HepG2 (cell line): ENCODE results near the gene RASA3. TPM values are rescaled to one million over a fixed set of nuclear protein-coding genes. Genes with fewer than 3 reads are reported as not detected.

ENCODE experiments used
- ATAC-seq: fragments of 200-7000 bp; cut with Tn5 transposase; 3 replicates; pipeline ENCODE4 v1.9.1; 2020; ENCODE audit warnings: mild to moderate bottlenecking, moderate library complexity
- BruUV-seq: library from RNA; stranded (reverse); fragments of 400-500 nt; replicated peaks from 2 replicates; lab custom pipeline; 2021; lab: Mats Ljungman, UMichigan
- CTCF ChIA-PET: fragments of 300-600 bp; formaldehyde crosslinking; extraction: SDS; loops from one replicate; lab custom pipeline; 2021; ENCODE audit warnings: low total read pairs, inconsistent platforms, low intra/inter-chr PET ratio; lab: Yijun Ruan, JAX
- POLR2A ChIA-PET: fragments of 350-600 bp; sonication (Branson Sonifier 250); formaldehyde crosslinking; loops from one replicate; lab custom pipeline; 2020; ENCODE audit warnings: antibody characterized with exemption, inconsistent platforms; lab: Yijun Ruan, JAX
- DNase-seq: peaks from one replicate; pipeline ENCODE4 v3.0.0-alpha.2; 2015; ENCODE audit warnings: low spot score
- FAIRE-seq: peaks from 3 replicates; lab custom pipeline; 2011; peaks lifted over from hg19 to GRCh38; lab: Jason Lieb, UNC
- H2AFZ ChIP-seq: one replicate; pipeline ENCODE4 v1.6.1; 2011; ENCODE audit warnings: low read length, inconsistent platforms
- H3K27ac ChIP-seq: fragments of 300-600 bp; 3 replicates; pipeline ENCODE4 v1.8.0; 2011; ENCODE audit warnings: mixed run types, mild to moderate bottlenecking, mixed read lengths, low read length, inconsistent platforms; ENCODE audit not compliant: insufficient read depth; ENCODE audit errors: extremely low read length
- H3K27me3 ChIP-seq, 2 experiments: fragments of 200-600 bp in 1 of 2; 2 replicates in 1 of 2; 3 replicates in 1 of 2; pipeline versions ENCODE4 v1.6.0 to v1.8.0; 2011; ENCODE audit warnings: low read length in 2 of 2, mild to moderate bottlenecking in 2 of 2, moderate library complexity in 2 of 2, inconsistent platforms in 1 of 2; ENCODE audit not compliant: insufficient read depth in 2 of 2, control insufficient read depth in 1 of 2
- H3K36me3 ChIP-seq, 2 experiments: fragments of 200-600 bp in 1 of 2; replicated peaks in 1 of 2; 2 replicates in 1 of 2; 3 replicates in 1 of 2; pipeline versions ENCODE4 v1.5.1 to v1.8.0; 2011; ENCODE audit warnings: low read length in 2 of 2, inconsistent platforms in 1 of 2; ENCODE audit not compliant: insufficient read depth in 2 of 2, control insufficient read depth in 1 of 2
- H3K4me1 ChIP-seq: 2 replicates; pipeline ENCODE4 v1.5.1; 2012; ENCODE audit warnings: low read length, inconsistent platforms; ENCODE audit not compliant: insufficient read depth
- H3K4me2 ChIP-seq: 2 replicates; pipeline ENCODE4 v1.6.0; 2011; ENCODE audit warnings: low read depth, low read length, inconsistent platforms
- H3K4me3 ChIP-seq, 3 experiments: fragments of 200-600 bp in 1 of 3; sonication (generic), shearing (Covaris generic) in 1 of 3; replicated peaks in 1 of 3; 2 replicates each; pipeline ENCODE4 v1.5.1; 2011 to 2016; ENCODE audit warnings: low read length in 3 of 3, inconsistent platforms in 2 of 3, low read depth in 2 of 3, mild to moderate bottlenecking in 2 of 3, control low read depth in 1 of 3, mixed read lengths in 1 of 3; ENCODE audit not compliant: insufficient read depth in 1 of 3
- H3K79me2 ChIP-seq: one replicate; pipeline ENCODE4 v1.6.1; 2011; ENCODE audit warnings: low read length, inconsistent platforms; ENCODE audit not compliant: insufficient read depth
- H3K9ac ChIP-seq: 2 replicates; pipeline ENCODE4 v1.6.0; 2011; ENCODE audit warnings: mild to moderate bottlenecking, low read depth, low read length, inconsistent platforms; ENCODE audit not compliant: insufficient read depth
- H3K9me3 ChIP-seq: 2 replicates; pipeline ENCODE4 v1.5.1; 2012; ENCODE audit warnings: mild to moderate bottlenecking, low read length
- H4K20me1 ChIP-seq: 2 replicates; pipeline ENCODE4 v1.6.0; 2011; ENCODE audit warnings: inconsistent platforms, mild to moderate bottlenecking, low read length, moderate library complexity; ENCODE audit not compliant: insufficient read depth
- GATAD2A ChIP-seq: IDR thresholded peaks from 2 replicates; pipeline ENCODE4 v1.6.1; 2016
- GZF1 ChIP-seq: sonication (generic); formaldehyde crosslinking; IDR thresholded peaks from 2 replicates; pipeline ENCODE4 v1.5.1; 2020; ENCODE audit warnings: mild to moderate bottlenecking, missing genetic modification reagents
- ISL2 ChIP-seq: sonication (generic); formaldehyde crosslinking; IDR thresholded peaks from 2 replicates; pipeline ENCODE4 v1.5.0; 2020; ENCODE audit warnings: missing genetic modification reagents
- PAF1 ChIP-seq: IDR thresholded peaks from 2 replicates; pipeline ENCODE4 v1.6.1; 2016; ENCODE audit warnings: missing genetic modification reagents, missing compliant biosample characterization
- RBM22 ChIP-seq: fragments of 200-400 bp; formaldehyde crosslinking; optimal IDR thresholded peaks from 2 replicates; pipeline ENCODE3; 2017; ENCODE audit warnings: mild to moderate bottlenecking, low read length, moderate library complexity
- RELA ChIP-seq: sonication (generic); formaldehyde crosslinking; IDR thresholded peaks from 2 replicates; pipeline ENCODE4 v1.4.0; 2020; ENCODE audit warnings: missing genetic modification reagents
- SALL2 ChIP-seq: sonication (generic); formaldehyde crosslinking; IDR thresholded peaks from 2 replicates; pipeline ENCODE4 v1.8.1; 2023; ENCODE audit warnings: mild to moderate bottlenecking, missing genetic modification reagents, inconsistent platforms
- SNAPC5 ChIP-seq: sonication (generic); formaldehyde crosslinking; IDR thresholded peaks from 2 replicates; pipeline ENCODE4 v1.8.1; 2023; ENCODE audit warnings: mild to moderate bottlenecking, missing genetic modification reagents, borderline replicate concordance
- ZBTB7B ChIP-seq: sonication (generic); formaldehyde crosslinking; IDR thresholded peaks from 2 replicates; pipeline ENCODE4 v1.4.0; 2020; ENCODE audit warnings: missing genetic modification reagents
- ZFP37 ChIP-seq: sonication (generic); formaldehyde crosslinking; IDR thresholded peaks from 2 replicates; pipeline ENCODE4 v1.4.0; 2020; ENCODE audit warnings: missing genetic modification reagents, borderline replicate concordance
- ZNF264 ChIP-seq: sonication (generic); formaldehyde crosslinking; IDR thresholded peaks from 2 replicates; pipeline ENCODE4 v1.4.0; 2020; ENCODE audit warnings: missing genetic modification reagents
- WGBS: methylation state at CpG from one replicate; pipeline ENCODE4 v1.1.6; 2017; ENCODE audit warnings: low lambda C conversion rate; 5-methylcytosine and 5-hydroxymethylcytosine counted together
- in situ Hi-C: cut with HindIII; loops from 2 replicates; pipeline ENCODE4 v1.10.0; 2017; ENCODE audit warnings: low pct_unique_long_range_greater_than_20kb; ENCODE audit not compliant: extremely low pct_ligation_motif_present
- intact Hi-C: fragments of 100-400 bp; cut with micrococcal nuclease; formaldehyde crosslinking; loops from one replicate; pipeline ENCODE4 v1.10.0; 2022; ENCODE audit not compliant: unreplicated experiment
- polyA plus RNA-seq, 8 experiments: library from polyadenylated mRNA; depleted of rRNA in 3 of 8; stranded (reverse) in 7 of 8; unstranded in 1 of 8; fragments of >200 nt; fragmentation: Illumina TruSeq in 4 of 8; extraction: Trizol in 4 of 8; gene quantifications; 2 replicates each; pipeline versions ENCODE4 v1.2.1 to v1.2.3, GENCODE V29; 2011 to 2016; ENCODE audit warnings: low read depth in 4 of 8, missing spikeins in 1 of 8, mixed read lengths in 1 of 8; ENCODE audit not compliant: insufficient read depth in 1 of 8
- total RNA-seq, 5 experiments: library from RNA; depleted of rRNA; stranded (reverse); fragments of >200 nt; fragmentation: Illumina TruSeq; extraction: Trizol; gene quantifications; 2 replicates each; pipeline ENCODE4 v1.2.3, GENCODE V29; 2016; ENCODE audit warnings: low read depth in 1 of 5

RASA3 gene
- total and polyA plus RNA-seq, 2 of the 13 experiments (the other 11 are each of a cell fraction or from before 2014, with no cell fraction given), result 0.05 TPM; not detected in 1

GRCh38 chr13:113968463-113969310 is 163.7 kb downstream of the RASA3 start:
- ChIA-PET CTCF (no interaction called here), POLR2A (no interaction called here)
- Histone ChIP-seq H2AFZ (no peak overlapping the region), H3K79me2 (no peaks in the 10 kb centered on the region), H3K4me1 (no peaks in the 10 kb centered on the region), H4K20me1 (no peaks in the 10 kb centered on the region), H3K4me2 (no peak overlapping the region), H3K4me3 (no peak overlapping the region), H3K9me3 (peaks cover 11% of the 10 kb centered on the region), H3K27ac (no peak overlapping the region), H3K27me3 (peaks cover 10 to 37% of the 10 kb centered on the region in 2 experiments), H3K36me3 (no peaks in the 10 kb centered on the region), H3K9ac (no peak overlapping the region)
- in situ Hi-C loops (no loop called here), intact Hi-C loops (no loop called here)
- peak; percentile 19; the same call in 1 of the 3 replicates for ATAC-seq
- WGBS, result 38% methylated on average over 14 of the region's 17 CpGs
- BruUV-seq, result no TSS peak
- FAIRE-seq, result no peak
- no peak for TF ChIP-seq ZBTB7B
- TF ChIP-seq SNAPC5, result no peak
- no peak for TF ChIP-seq ZFP37 (CRISPR knock-in tag)
- no peak for DNase-seq

- Histone ChIP-seq H3K36me3 (no peaks in the 10 kb centered on the region), H3K27ac (no peak overlapping the region), H3K4me2 (no peak overlapping the region), H3K27me3 (peaks cover 7 to 34% of the 10 kb centered on the region in 2 experiments), H3K9ac (no peak overlapping the region), H3K79me2 (no peaks in the 10 kb centered on the region), H4K20me1 (no peaks in the 10 kb centered on the region), H3K9me3 (peaks cover 11% of the 10 kb centered on the region), H3K4me3 (no peak overlapping the region), H2AFZ (no peak overlapping the region), H3K4me1 (no peaks in the 10 kb centered on the region)
- CTCF ChIA-PET, result no interaction called here
- POLR2A ChIA-PET, result no interaction called here
- FAIRE-seq (no peak), ATAC-seq (no peak), DNase-seq (no peak)
- no TSS peak for BruUV-seq
- in situ Hi-C loops, result no loop called here
- 100% methylated on average over 2 of the region's 20 CpGs for WGBS
- TF ChIP-seq PAF1 (CRISPR knock-in tag), result no peak
- TF ChIP-seq GZF1 (CRISPR knock-in tag), result no peak
- no peak for TF ChIP-seq ZNF264 (CRISPR knock-in tag)
- no peak for TF ChIP-seq GATAD2A (CRISPR knock-in tag)
- TF ChIP-seq RBM22, result no peak
- no peak for TF ChIP-seq ISL2 (CRISPR knock-in tag)
- no peak for TF ChIP-seq SALL2 (CRISPR knock-in tag)
- TF ChIP-seq RELA (CRISPR knock-in tag), result no peak
- intact Hi-C loops, result no loop called here
Measured at GRCh38 chr13:113967729-113968462, 164.5 kb downstream of the RASA3 start.
